ENCODE measurements around the gene ZNF282. TPM values are rescaled to one million over a fixed set of nuclear protein-coding genes. Genes with fewer than 3 reads are reported as not detected.
"Not testable (repeated sequence)": the region's sequence is repeated elsewhere in the genome, so short reads cannot be mapped to it uniquely, and the experiment has no call there.

Gene ZNF282
- total and polyA plus RNA-seq, 7 experiments from 2014 or later, result 0.83 to 36.7 (median 13.3) TPM

DNA sequence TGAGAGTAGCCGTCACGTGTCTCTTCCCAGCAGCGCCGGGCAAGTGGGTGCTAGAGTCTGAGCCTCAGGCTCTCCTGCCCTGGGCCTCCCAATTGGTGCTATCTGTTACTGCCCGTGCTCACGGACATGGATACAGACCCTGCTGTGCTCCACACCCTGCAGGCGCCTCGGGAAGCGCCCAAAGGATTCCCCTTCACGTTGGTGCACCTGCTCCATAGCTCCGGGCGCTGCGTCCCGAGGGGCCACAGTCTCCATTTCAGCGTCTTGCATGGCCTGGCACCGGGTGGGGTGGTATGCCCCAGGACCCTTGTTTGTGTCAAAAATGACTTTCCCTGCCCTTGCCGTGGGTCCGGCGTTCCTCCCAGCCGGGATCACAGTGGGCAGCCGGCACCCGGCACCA lies 30.3 kb downstream of the ZNF282 start:
- no peak overlapping the region for H3K27ac ChIP-seq (ENCODE audit: low read depth, low read length)
- H3K36me3 ChIP-seq (ENCODE audit: control insufficient read depth in 2 of 3, insufficient read depth in 3 of 3, low read length in 3 of 3), result peaks cover 0 to 27% (median 0%) of the 10 kb centered on the region in 3 experiments
- Mint-ChIP-seq H3K4me3 (no peak overlapping the region), H3K9me3 (peaks cover 0 to 3% (median 0%) of the 10 kb centered on the region in 11 donors), H3K4me1 (peaks cover 0 to 7% (median 0%) of the 10 kb centered on the region in 7 donors), H3K36me3 (peaks cover 3 to 23% (median 10%) of the 10 kb centered on the region in 5 donors), H3K27me3 (no peaks in the 10 kb centered on the region), H3K27ac (no peak overlapping the region)
- POLR2A ChIA-PET, result interaction anchor here (0.6 kb wide), 1 partner anchor 41 kb away, joined by 4 read pairs; no protein-coding TSS in a partner anchor
- H3K9me3 ChIP-seq (ENCODE audit: control insufficient read depth in 2 of 3, low read length in 3 of 3), result no peaks in the 10 kb centered on the region
- DNase-seq, result no peak
- H3K4me1 ChIP-seq (ENCODE audit: control insufficient read depth in 2 of 2, insufficient read depth in 2 of 2, low read length in 2 of 2), result no peaks in the 10 kb centered on the region
- CTCF ChIA-PET, result interaction anchor here (0.6 kb wide), 1 partner anchor 1735 kb away, joined by 3 read pairs; no protein-coding TSS in a partner anchor
- no peaks in the 10 kb centered on the region for H3K27me3 ChIP-seq (ENCODE audit: control insufficient read depth in 2 of 2, insufficient read depth in 2 of 2, low read length in 2 of 2)
- intact Hi-C loops (cut with micrococcal nuclease), result no loop called here
- no peak overlapping the region for H3K4me3 ChIP-seq (ENCODE audit: low read length)
- no peak for ATAC-seq

DNA sequence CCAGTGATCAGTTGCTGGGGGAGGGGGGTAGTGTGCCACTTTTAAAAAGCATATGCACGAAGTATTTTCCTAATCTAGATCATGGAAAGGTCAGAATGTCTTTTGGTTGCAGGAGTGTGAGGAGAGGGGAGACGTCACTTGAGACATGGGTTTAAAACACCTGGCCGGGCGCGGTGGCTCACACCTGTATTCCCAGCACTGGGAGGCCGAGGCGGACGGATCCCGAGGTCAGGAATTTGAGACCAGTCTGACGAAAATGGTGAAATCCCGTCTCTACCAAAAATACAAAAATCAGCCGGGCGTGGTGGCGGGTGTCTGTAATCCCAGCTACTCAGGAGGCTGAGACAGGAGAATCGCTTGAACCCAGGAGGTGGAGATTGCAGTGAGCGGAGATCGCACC lies 31.0 kb downstream of the ZNF282 start:
- H3K27ac Mint-ChIP-seq; H3K9me3 ChIP-seq (ENCODE audit: control insufficient read depth in 2 of 3, low read length in 3 of 3); DNase-seq; H3K4me1 ChIP-seq (ENCODE audit: control insufficient read depth in 2 of 2, insufficient read depth in 2 of 2, low read length in 2 of 2); intact Hi-C loops (cut with micrococcal nuclease); POLR2A ChIA-PET; H3K9me3 Mint-ChIP-seq; H3K4me1 Mint-ChIP-seq; H3K27ac ChIP-seq (ENCODE audit: low read depth, low read length); ATAC-seq; H3K27me3 ChIP-seq (ENCODE audit: control insufficient read depth in 2 of 2, insufficient read depth in 2 of 2, low read length in 2 of 2); H3K4me3 ChIP-seq (ENCODE audit: low read length); H3K4me3 Mint-ChIP-seq; H3K27me3 Mint-ChIP-seq: not testable (repeated sequence)
- peaks cover 2 to 19% (median 10%) of the 10 kb centered on the region in 5 donors for H3K36me3 Mint-ChIP-seq
- peaks cover 0 to 23% (median 0%) of the 10 kb centered on the region in 3 experiments for H3K36me3 ChIP-seq (ENCODE audit: control insufficient read depth in 2 of 3, insufficient read depth in 3 of 3, low read length in 3 of 3)
- CTCF ChIA-PET, result interaction anchor here (0.6 kb wide), 1 partner anchor 1735 kb away, joined by 3 read pairs; no protein-coding TSS in a partner anchor

DNA sequence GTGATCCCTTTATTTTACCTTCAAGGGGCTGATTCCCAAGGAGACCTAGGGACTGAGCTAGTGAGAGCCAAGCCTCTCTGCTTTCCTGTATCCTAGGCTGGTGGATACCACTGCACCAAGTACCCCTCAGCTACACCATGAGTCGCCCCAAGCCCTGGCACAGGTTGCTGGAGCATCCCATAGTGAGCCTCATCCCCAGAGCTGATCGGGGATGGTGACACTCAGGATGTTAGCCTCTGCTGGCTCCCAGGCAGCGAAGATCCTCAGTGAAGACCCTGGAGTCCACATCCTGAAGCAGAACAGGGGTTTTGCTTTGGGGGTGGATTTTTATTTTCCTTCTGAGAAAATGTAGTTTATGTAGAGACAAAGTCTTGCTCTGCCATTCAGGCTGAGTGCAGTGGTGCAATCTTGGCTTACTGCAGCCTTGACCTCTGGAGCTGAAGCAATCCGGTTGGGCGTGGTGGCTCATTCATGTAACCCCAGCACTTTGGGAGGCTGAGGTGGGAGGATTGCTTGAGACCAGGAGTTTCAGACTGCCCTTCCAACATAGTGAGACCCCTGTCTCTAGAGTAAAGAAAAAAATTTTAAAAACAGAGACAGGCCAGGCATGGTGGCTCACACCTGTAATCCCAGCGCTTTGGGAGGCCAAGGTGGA lies 31.6 kb downstream of the ZNF282 start:
- ChIA-PET POLR2A (no interaction called here), CTCF (no interaction called here)
- intact Hi-C loops (cut with micrococcal nuclease), result no loop called here
- Mint-ChIP-seq H3K27me3 (no peaks in the 10 kb centered on the region), H3K4me3 (no peak overlapping the region), H3K36me3 (peaks cover 0 to 16% (median 10%) of the 10 kb centered on the region in 5 donors), H3K4me1 (peaks cover 0 to 3% (median 0%) of the 10 kb centered on the region in 7 donors), H3K27ac (no peak overlapping the region), H3K9me3 (peaks cover 0 to 3% (median 0%) of the 10 kb centered on the region in 11 donors)
- Histone ChIP-seq H3K27ac (ENCODE audit: low read depth, low read length) (no peak overlapping the region), H3K9me3 (ENCODE audit: control insufficient read depth in 2 of 3, low read length in 3 of 3) (no peaks in the 10 kb centered on the region), H3K36me3 (ENCODE audit: control insufficient read depth in 2 of 3, insufficient read depth in 3 of 3, low read length in 3 of 3) (peaks cover 0 to 22% (median 0%) of the 10 kb centered on the region in 3 experiments), H3K27me3 (ENCODE audit: control insufficient read depth in 2 of 2, insufficient read depth in 2 of 2, low read length in 2 of 2) (no peaks in the 10 kb centered on the region), H3K4me3 (ENCODE audit: low read length) (no peak overlapping the region), H3K4me1 (ENCODE audit: control insufficient read depth in 2 of 2, insufficient read depth in 2 of 2, low read length in 2 of 2) (no peaks in the 10 kb centered on the region)
- ATAC-seq, result no peak
- no peak for DNase-seq

DNA sequence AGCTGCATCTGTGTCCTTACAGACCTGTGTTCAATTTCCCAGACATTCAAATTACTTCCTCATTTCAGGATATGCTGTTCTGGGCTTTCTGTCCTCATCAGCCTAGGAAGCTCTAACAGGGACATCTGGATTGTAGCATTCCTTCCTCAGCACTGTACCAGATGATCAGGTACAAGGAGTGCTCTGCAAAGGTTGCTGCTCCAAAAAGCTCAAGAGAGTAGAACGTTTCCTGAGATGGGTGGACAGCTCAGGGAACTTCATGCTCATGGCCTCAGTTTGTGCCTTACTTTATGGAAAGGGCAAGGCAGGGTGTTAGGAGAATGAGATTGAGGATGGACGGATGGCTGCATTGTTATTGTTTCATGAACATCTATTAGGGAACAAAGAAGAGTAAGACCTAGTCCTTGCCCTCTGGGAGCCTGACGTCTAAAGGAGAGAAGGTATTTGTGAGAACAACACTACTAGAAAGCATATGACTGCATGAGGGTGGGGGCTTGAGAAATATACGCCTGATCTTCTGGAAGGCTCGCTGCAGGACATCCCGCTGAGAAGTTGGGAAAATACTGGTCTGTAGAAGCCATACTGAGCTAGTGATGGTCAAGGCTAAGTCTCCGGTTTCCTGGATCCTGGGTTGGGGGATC lies 33.6 kb downstream of the ZNF282 start:
- ATAC-seq (no peak), DNase-seq (no peak)
- no peak overlapping the region for H3K27ac Mint-ChIP-seq
- no peaks in the 10 kb centered on the region for H3K27me3 ChIP-seq (ENCODE audit: control insufficient read depth in 2 of 2, insufficient read depth in 2 of 2, low read length in 2 of 2)
- no peak overlapping the region for H3K4me3 ChIP-seq (ENCODE audit: low read length)
- H3K4me3 Mint-ChIP-seq, result no peak overlapping the region
- intact Hi-C loops (cut with micrococcal nuclease), result no loop called here
- peaks cover 0 to 15% (median 0%) of the 10 kb centered on the region in 3 experiments for H3K36me3 ChIP-seq (ENCODE audit: control insufficient read depth in 2 of 3, insufficient read depth in 3 of 3, low read length in 3 of 3)
- H3K36me3 Mint-ChIP-seq, result peaks cover 0 to 16% (median 10%) of the 10 kb centered on the region in 5 donors
- H3K9me3 ChIP-seq (ENCODE audit: control insufficient read depth in 2 of 3, low read length in 3 of 3), result no peaks in the 10 kb centered on the region
- CTCF ChIA-PET, result interaction anchor here (0.5 kb wide), 1 partner anchor 32 kb away, joined by 3 read pairs; no protein-coding TSS in a partner anchor
- no peaks in the 10 kb centered on the region for H3K4me1 ChIP-seq (ENCODE audit: control insufficient read depth in 2 of 2, insufficient read depth in 2 of 2, low read length in 2 of 2)
- peaks cover 0 to 3% (median 0%) of the 10 kb centered on the region in 7 donors for H3K4me1 Mint-ChIP-seq
- peaks cover 0 to 3% (median 0%) of the 10 kb centered on the region in 11 donors for H3K9me3 Mint-ChIP-seq
- peaks cover 2 to 12% (median 7%) of the 10 kb centered on the region in 5 donors for H3K27me3 Mint-ChIP-seq
- H3K27ac ChIP-seq (ENCODE audit: low read depth, low read length), result no peak overlapping the region
- POLR2A ChIA-PET, result interaction anchor here (0.6 kb wide), 1 partner anchor 39 kb away, joined by 3 read pairs; no protein-coding TSS in a partner anchor

DNA sequence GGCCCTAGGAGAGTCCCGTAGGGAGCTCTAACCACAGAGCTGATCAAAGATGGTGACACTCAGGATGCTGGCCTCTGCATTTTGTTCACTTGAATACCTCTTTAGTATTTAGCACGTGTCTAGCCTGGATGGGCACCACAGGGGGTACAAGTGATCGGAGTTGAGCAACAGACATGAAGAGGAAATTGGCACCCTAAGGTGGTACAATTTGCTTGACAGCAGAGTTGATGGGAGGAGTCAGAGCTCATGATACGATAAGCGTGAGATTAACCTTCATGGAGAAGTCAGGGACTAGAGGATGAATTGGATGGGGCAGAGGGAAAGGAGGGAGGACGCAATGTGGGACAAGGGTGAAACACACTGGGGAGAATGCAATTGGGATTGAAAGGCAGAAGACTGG lies 34.2 kb downstream of the ZNF282 start:
- DNase-seq (no peak), ATAC-seq (no peak)
- Mint-ChIP-seq H3K4me1 (peaks cover 0 to 3% (median 0%) of the 10 kb centered on the region in 7 donors), H3K27me3 (peaks cover 5 to 15% (median 7%) of the 10 kb centered on the region in 5 donors), H3K27ac (no peak overlapping the region), H3K4me3 (no peak overlapping the region), H3K9me3 (peaks cover 0 to 3% (median 0%) of the 10 kb centered on the region in 11 donors), H3K36me3 (peaks cover 0 to 16% (median 10%) of the 10 kb centered on the region in 5 donors)
- ChIA-PET CTCF (no interaction called here), POLR2A (no interaction called here)
- Histone ChIP-seq H3K9me3 (ENCODE audit: control insufficient read depth in 2 of 3, low read length in 3 of 3) (no peaks in the 10 kb centered on the region), H3K27me3 (ENCODE audit: control insufficient read depth in 2 of 2, insufficient read depth in 2 of 2, low read length in 2 of 2) (no peaks in the 10 kb centered on the region), H3K4me3 (ENCODE audit: low read length) (no peak overlapping the region), H3K4me1 (ENCODE audit: control insufficient read depth in 2 of 2, insufficient read depth in 2 of 2, low read length in 2 of 2) (no peaks in the 10 kb centered on the region), H3K27ac (ENCODE audit: low read depth, low read length) (no peak overlapping the region), H3K36me3 (ENCODE audit: control insufficient read depth in 2 of 3, insufficient read depth in 3 of 3, low read length in 3 of 3) (peaks cover 0 to 11% (median 0%) of the 10 kb centered on the region in 3 experiments)
- intact Hi-C loops (cut with micrococcal nuclease), result no loop called here

DNA sequence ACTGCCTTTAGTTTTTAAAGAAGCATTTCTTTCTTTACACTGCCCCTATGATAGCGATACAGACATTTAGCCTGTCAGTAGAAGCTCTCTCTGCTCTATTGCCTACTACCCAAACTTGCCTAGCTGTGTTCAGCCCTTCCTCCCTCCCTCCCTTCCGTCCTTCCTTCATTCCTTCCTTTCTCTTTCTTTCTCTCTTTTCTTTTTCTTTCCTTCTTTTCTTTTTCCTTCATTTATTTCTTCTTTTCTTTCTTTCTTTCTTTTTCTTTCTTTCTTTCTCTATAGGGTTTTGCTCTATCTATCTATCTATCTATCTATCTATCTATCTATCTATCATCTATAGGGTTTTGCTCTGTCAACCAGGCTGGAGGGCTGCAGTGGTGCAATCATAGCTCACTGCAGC lies 37.0 kb downstream of the ZNF282 start:
- no peak overlapping the region for H3K4me3 ChIP-seq (ENCODE audit: low read length)
- no peaks in the 10 kb centered on the region for H3K36me3 ChIP-seq (ENCODE audit: control insufficient read depth in 2 of 3, insufficient read depth in 3 of 3, low read length in 3 of 3)
- Mint-ChIP-seq H3K4me1 (peaks cover 0 to 3% (median 0%) of the 10 kb centered on the region in 7 donors), H3K27ac (no peak overlapping the region), H3K4me3 (no peak overlapping the region), H3K9me3 (no peaks in the 10 kb centered on the region), H3K36me3 (no peaks in the 10 kb centered on the region), H3K27me3 (peaks cover 5 to 19% (median 7%) of the 10 kb centered on the region in 5 donors)
- no peaks in the 10 kb centered on the region for H3K9me3 ChIP-seq (ENCODE audit: control insufficient read depth in 2 of 3, low read length in 3 of 3)
- no peak overlapping the region for H3K27ac ChIP-seq (ENCODE audit: low read depth, low read length)
- intact Hi-C loops (cut with micrococcal nuclease), result no loop called here
- ChIA-PET POLR2A (no interaction called here), CTCF (interaction anchor here (0.6 to 1.2 kb wide), 2 partner anchors 11 to 191 kb away, joined by 3 to 4 read pairs; no protein-coding TSS in a partner anchor)
- H3K4me1 ChIP-seq (ENCODE audit: control insufficient read depth in 2 of 2, insufficient read depth in 2 of 2, low read length in 2 of 2), result no peaks in the 10 kb centered on the region
- no peak for DNase-seq
- ATAC-seq, result no peak
- no peaks in the 10 kb centered on the region for H3K27me3 ChIP-seq (ENCODE audit: control insufficient read depth in 2 of 2, insufficient read depth in 2 of 2, low read length in 2 of 2)
